Spinal cord (tissue), 10 donors: ENCODE data around the gene GUCY2D. TPM values are rescaled to one million over a fixed set of nuclear protein-coding genes. Genes with fewer than 3 reads are reported as not detected.

Source experiments
- DNase-seq, 6 donors: peaks; one replicate each; pipeline versions ENCODE4 v3.0.0 to v3.0.0-alpha.2; 2013 to 2015; ENCODE audit warnings: low spot score in 6 of 6, low read depth in 4 of 6
- H3K27ac ChIP-seq: one replicate; pipeline ENCODE4 v1.5.1; 2013; ENCODE audit warnings: low read depth, low read length, control low read depth
- H3K27me3 ChIP-seq: one replicate; pipeline ENCODE4 v1.6.1; 2013; ENCODE audit warnings: low read length; ENCODE audit not compliant: control insufficient read depth, insufficient read depth
- H3K36me3 ChIP-seq: one replicate; pipeline ENCODE4 v1.6.1; 2013; ENCODE audit warnings: low read length; ENCODE audit not compliant: control insufficient read depth, insufficient read depth
- H3K4me1 ChIP-seq: one replicate; pipeline ENCODE4 v1.6.1; 2013; ENCODE audit warnings: low read length; ENCODE audit not compliant: control insufficient read depth, insufficient read depth
- H3K4me3 ChIP-seq: one replicate; pipeline ENCODE4 v1.5.1; 2013; ENCODE audit warnings: low read depth, low read length, control low read depth
- H3K9me3 ChIP-seq: one replicate; pipeline ENCODE4 v1.6.1; 2013; ENCODE audit warnings: low read length; ENCODE audit not compliant: control insufficient read depth, insufficient read depth
- WGBS: methylation state at CpG from one replicate; pipeline ENCODE4 v1.1.5; 2013; ENCODE audit warnings: missing lambda C conversion rate; ENCODE audit not compliant: insufficient coverage; 5-methylcytosine and 5-hydroxymethylcytosine counted together
- polyA plus RNA-seq, 2 donors: library from polyadenylated mRNA; unstranded; fragments of 120-200 nt; gene quantifications; one replicate each; pipeline ENCODE4 v1.2.1, GENCODE V29; 2013; ENCODE audit not compliant: insufficient read length in 2 of 2
- total RNA-seq, 2 donors: library from RNA; depleted of rRNA in 1 of 2; stranded (reverse); fragments of 120-200 nt in 1 of 2; fragments of >200 nt in 1 of 2; gene quantifications; one replicate each; pipeline versions ENCODE4 v1.2.3 to v1.2.4, GENCODE V29; 2013 to 2014
- donor health status: healthy.

GUCY2D gene
- total and polyA plus RNA-seq, 4 donors: 0.10 to 2.3 (median 0.61) TPM

DNA sequence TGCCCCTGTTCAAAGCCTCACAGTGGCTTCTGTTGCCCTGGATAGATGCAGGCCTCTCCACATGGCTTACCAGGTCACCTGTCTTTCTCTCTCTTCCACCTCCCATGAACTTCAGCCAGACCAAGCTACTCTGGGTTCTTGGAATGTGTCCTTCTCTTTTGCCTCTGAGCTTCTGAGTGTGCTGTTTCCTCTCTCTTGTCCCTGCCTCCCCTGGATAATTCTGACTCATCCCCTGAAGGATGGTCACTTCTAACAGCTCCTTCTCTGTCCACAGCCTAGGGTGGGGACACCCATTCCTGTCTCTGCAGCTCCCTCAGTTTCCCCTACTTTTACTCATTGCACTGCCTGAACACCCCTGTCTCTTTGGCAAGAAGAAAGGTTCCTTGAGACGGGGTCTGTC lies 2.9 kb downstream of the GUCY2D start:
- H3K4me1 ChIP-seq: peaks cover 13% of the 10 kb centered on the region
- H3K9me3 ChIP-seq: no peaks in the 10 kb centered on the region
- WGBS: 88% methylated on average over 1 of the region's 1 CpG
- no peak overlapping the region for H3K4me3 ChIP-seq
- no peaks in the 10 kb centered on the region for H3K36me3 ChIP-seq
- H3K27ac ChIP-seq: no peak overlapping the region
- DNase-seq: no peak
- H3K27me3 ChIP-seq: peaks cover 54% of the 10 kb centered on the region

DNA sequence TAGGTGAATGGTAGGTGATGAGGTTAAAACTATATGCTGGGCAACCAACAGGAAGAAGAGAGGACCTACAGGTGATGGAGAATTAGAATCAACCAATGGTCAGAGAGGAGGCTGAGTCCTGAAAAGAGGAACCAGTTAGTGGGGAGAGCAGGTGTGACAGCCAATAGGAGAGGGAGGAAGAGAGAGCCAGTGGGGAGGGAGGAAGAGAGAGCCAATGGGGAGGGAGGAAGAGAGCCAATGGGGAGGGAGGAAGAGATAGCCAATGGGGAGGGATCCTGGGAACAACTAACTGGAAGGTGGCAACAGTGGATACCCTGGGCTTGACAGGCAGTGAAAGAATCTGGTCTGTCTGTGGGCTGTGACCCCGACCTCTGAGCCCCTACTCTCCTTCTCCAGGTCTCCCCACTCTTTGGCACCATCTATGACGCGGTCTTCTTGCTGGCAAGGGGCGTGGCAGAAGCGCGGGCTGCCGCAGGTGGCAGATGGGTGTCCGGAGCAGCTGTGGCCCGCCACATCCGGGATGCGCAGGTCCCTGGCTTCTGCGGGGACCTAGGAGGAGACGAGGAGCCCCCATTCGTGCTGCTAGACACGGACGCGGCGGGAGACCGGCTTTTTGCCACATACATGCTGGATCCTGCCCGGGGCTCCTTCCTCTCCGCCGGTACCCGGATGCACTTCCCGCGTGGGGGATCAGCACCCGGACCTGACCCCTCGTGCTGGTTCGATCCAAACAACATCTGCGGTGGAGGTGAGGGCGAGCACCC lies 3.7 kb downstream of the GUCY2D start:
- H3K4me1 ChIP-seq: peaks cover 13% of the 10 kb centered on the region
- no peak for DNase-seq
- H3K27me3 ChIP-seq: peaks cover 46% of the 10 kb centered on the region
- H3K4me3 ChIP-seq: no peak overlapping the region
- no peaks in the 10 kb centered on the region for H3K36me3 ChIP-seq
- no peaks in the 10 kb centered on the region for H3K9me3 ChIP-seq
- 89% methylated on average over 30 of the region's 30 CpGs for WGBS
- no peak overlapping the region for H3K27ac ChIP-seq

DNA sequence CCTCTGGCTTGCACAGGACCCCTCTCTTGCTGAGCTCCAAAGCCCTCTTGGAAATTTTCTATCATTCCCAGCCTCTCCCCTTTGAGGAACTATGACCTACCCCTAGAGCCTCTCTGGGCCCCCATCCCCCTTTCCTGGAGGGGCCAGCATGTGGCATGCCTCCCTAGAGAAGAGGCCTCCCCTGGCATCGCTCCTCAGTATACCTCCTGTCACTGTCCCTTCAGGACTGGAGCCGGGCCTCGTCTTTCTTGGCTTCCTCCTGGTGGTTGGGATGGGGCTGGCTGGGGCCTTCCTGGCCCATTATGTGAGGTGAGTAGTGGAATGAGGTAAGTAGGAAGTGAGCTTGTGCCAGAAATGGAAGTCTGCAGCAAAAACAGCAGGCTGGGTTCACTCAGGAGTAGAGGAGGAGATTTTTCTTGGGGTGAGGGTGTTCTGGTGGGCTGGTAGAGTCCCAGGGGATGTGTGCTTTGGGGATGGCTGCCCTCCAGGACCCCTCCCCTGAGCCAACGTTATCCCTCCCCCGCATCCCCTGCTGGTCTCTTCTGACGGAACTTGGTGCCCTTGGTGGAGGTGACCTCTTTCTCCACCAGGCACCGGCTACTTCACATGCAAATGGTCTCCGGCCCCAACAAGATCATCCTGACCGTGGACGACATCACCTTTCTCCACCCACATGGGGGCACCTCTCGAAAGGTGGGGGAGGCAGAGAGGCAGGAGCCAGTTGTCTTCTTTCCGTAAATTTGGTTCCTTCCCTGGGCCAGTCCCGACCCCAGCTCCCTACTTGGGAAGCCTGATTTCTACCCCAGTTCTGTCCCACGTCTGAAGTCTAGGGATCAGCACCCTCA lies 4.6 kb downstream of the GUCY2D start:
- H3K27ac ChIP-seq: no peak overlapping the region
- H3K4me3 ChIP-seq: no peak overlapping the region
- H3K9me3 ChIP-seq: no peaks in the 10 kb centered on the region
- H3K4me1 ChIP-seq: peaks cover 13% of the 10 kb centered on the region
- DNase-seq: no peak
- H3K27me3 ChIP-seq: peaks cover 41% of the 10 kb centered on the region
- H3K36me3 ChIP-seq: no peaks in the 10 kb centered on the region
- 67% methylated on average over 11 of the region's 14 CpGs for WGBS

GRCh38 chr17:8007836-8008235 lies 5.4 kb downstream of the GUCY2D start:
- WGBS: 96% methylated on average over 5 of the region's 5 CpGs
- Histone ChIP-seq H3K4me1 (peaks cover 6% of the 10 kb centered on the region), H3K9me3 (no peaks in the 10 kb centered on the region), H3K27me3 (peaks cover 33% of the 10 kb centered on the region), H3K27ac (no peak overlapping the region), H3K4me3 (no peak overlapping the region), H3K36me3 (peaks cover under 1% of the 10 kb centered on the region)
- DNase-seq: no peak

DNA sequence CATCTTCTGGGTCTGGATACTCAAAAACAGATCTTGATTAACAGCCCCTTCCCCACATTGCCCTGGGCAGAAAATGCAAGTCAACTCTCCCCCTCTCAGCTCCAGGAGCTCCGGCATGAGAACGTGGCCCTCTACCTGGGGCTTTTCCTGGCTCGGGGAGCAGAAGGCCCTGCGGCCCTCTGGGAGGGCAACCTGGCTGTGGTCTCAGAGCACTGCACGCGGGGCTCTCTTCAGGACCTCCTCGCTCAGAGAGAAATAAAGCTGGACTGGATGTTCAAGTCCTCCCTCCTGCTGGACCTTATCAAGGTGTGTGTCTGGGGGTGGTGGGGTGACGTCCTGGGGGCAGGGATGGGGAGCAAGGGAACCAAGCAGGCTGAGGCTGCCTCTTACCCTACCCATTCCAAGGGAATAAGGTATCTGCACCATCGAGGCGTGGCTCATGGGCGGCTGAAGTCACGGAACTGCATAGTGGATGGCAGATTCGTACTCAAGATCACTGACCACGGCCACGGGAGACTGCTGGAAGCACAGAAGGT lies 9.7 kb downstream of the GUCY2D start:
- 87% methylated on average over 14 of the region's 15 CpGs for WGBS
- H3K27me3 ChIP-seq: peaks cover 22% of the 10 kb centered on the region
- no peak overlapping the region for H3K4me3 ChIP-seq
- no peak overlapping the region for H3K27ac ChIP-seq
- peaks cover 2% of the 10 kb centered on the region for H3K36me3 ChIP-seq
- no peak for DNase-seq
- H3K4me1 ChIP-seq: peaks cover 31% of the 10 kb centered on the region
- H3K9me3 ChIP-seq: no peaks in the 10 kb centered on the region

GRCh38 chr17:8012996-8013640 lies 10.7 kb downstream of the GUCY2D start:
- Histone ChIP-seq H3K4me1 (peaks cover 32% of the 10 kb centered on the region), H3K4me3 (no peak overlapping the region), H3K27ac (no peak overlapping the region), H3K27me3 (peaks cover 25% of the 10 kb centered on the region), H3K9me3 (no peaks in the 10 kb centered on the region), H3K36me3 (peaks cover 2% of the 10 kb centered on the region)
- DNase-seq: no peak
- 74% methylated on average over 16 of the region's 17 CpGs for WGBS

DNA sequence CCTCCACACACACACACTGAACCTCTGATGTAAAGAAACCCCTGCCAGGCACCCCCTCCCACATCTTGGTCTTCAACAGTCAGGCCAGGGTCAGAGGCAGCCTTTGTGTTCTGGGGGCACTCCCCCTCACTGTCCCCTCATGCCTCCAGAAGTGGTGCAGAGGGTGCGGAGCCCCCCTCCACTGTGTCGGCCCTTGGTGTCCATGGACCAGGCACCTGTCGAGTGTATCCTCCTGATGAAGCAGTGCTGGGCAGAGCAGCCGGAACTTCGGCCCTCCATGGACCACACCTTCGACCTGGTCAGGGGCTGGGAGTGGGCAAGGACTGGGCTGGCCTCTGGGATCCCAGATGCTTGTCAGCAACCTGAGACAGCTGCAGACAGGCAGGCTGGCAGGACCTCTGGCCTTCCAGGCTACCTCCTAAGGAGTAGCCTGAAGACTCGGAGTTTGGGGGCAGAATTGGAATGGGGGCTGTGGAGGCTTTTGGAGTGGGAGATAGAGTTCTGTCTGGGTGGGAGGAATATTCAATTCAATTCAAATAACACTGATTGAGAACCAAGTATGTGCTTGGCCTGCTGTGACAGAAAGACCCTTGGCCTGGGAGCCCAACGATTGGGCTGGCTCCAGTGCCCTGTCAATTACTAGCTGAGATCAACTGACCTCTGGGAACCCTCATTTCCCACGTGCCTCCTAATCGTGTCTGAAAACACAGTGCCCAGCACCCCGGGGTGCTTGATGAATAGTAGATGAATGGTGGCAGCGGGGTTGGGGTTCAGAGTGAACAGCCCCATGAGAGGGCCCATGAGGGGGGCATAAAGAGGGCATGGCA lies 11.5 kb downstream of the GUCY2D start:
- DNase-seq: no peak
- H3K9me3 ChIP-seq: no peaks in the 10 kb centered on the region
- 80% methylated on average over 11 of the region's 12 CpGs for WGBS
- H3K36me3 ChIP-seq: peaks cover 2% of the 10 kb centered on the region
- H3K4me1 ChIP-seq: peaks cover 32% of the 10 kb centered on the region
- no peak overlapping the region for H3K27ac ChIP-seq
- H3K27me3 ChIP-seq: peaks cover 25% of the 10 kb centered on the region
- H3K4me3 ChIP-seq: no peak overlapping the region

- Histone ChIP-seq H3K4me3 (no peak overlapping the region), H3K9me3 (no peaks in the 10 kb centered on the region), H3K27me3 (peaks cover 25% of the 10 kb centered on the region), H3K36me3 (peaks cover 2% of the 10 kb centered on the region), H3K27ac (no peak overlapping the region), H3K4me1 (peaks cover 37% of the 10 kb centered on the region)
- DNase-seq: no peak
- 89% methylated on average over 9 of the region's 9 CpGs for WGBS
These were observed 12.1 kb downstream of the GUCY2D start for GRCh38 chr17:8014558-8014850.
